Activated naive CD4-positive, alpha-beta T cell treated with anti-CD3 and anti-CD28 coated beads for 36 hours (primary cell): ENCODE measurements around the gene NLRX1. TPM values are rescaled to one million over a fixed set of nuclear protein-coding genes. Genes with fewer than 3 reads are reported as not detected.

Source experiments
- CTCF ChIA-PET: fragments of 350-600 bp; sonication (Branson Sonifier 250); formaldehyde crosslinking; loops from one replicate; lab custom pipeline; 2021; ENCODE audit warnings: antibody characterized with exemption; lab: Charles Lee
- DNase-seq: peaks from one replicate; pipeline ENCODE4 v3.0.0-alpha.2; 2020
- H3K27ac Mint-ChIP-seq: one replicate; pipeline ENCODE4 v1.8.0; 2021; ENCODE audit warnings: mild to moderate bottlenecking, mixed read lengths
- H3K27me3 Mint-ChIP-seq: one replicate; pipeline ENCODE4 v1.8.0; 2021; ENCODE audit warnings: low read depth, mixed read lengths
- H3K36me3 Mint-ChIP-seq: one replicate; pipeline ENCODE4 v1.8.0; 2021; ENCODE audit warnings: low read depth, mixed read lengths
- H3K4me1 Mint-ChIP-seq: one replicate; pipeline ENCODE4 v1.8.0; 2021; ENCODE audit warnings: low read depth, mixed read lengths
- H3K4me3 Mint-ChIP-seq: one replicate; pipeline ENCODE4 v1.8.0; 2021; ENCODE audit warnings: mild to moderate bottlenecking, moderate library complexity, mixed read lengths
- H3K9me3 Mint-ChIP-seq: one replicate; pipeline ENCODE4 v1.8.0; 2021; ENCODE audit warnings: mixed read lengths
- intact Hi-C: fragments of 100-400 bp; cut with micrococcal nuclease; formaldehyde crosslinking; loops from one replicate; pipeline ENCODE4 v1.15.1; 2023
- total RNA-seq, 2 experiments: library from RNA; stranded (reverse); gene quantifications; one replicate each; pipeline ENCODE4 v1.2.3, GENCODE V29; 2021

Gene NLRX1
- total RNA-seq, 2 experiments from 2014 or later, result 20.8 to 22.2 TPM

DNA sequence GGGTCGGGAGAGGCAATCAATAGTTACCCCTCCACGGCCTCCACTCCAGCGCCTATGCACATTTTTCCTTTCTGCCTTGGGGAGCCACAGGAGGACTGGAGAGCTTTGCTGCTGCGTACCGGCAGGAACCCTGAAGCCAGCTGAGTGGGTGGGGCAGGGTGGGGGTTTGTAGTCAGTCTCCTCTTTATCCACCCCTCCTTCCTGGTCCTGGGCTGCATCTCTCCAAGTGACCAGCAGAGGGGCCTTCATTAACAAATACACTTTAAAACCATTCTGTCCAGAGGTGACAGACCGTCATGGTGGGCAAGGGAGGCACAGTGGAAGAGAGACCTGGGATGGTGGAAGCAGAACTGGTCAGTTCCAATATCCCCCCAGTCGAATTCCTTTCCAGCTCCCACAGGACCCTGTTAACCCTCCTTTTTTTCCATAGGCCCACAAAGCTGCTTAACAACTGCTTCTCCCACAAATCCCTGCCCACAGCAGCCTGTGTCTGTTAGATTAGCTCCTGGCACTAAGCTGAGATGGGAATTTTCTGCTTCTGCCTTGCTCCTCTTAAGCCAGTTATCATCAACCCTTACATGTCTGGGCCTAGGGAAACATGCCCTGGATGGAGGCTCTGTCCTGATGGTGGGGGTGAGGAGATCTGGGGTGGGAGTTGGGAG, 23.6 kb upstream of the NLRX1 start:
- peak; percentile 43 for DNase-seq
- no peaks in the 10 kb centered on the region for H3K36me3 Mint-ChIP-seq
- CTCF ChIA-PET, result interaction anchor here (0.9 to 1.9 kb wide), 4 partner anchors 9 to 140 kb away, joined by 3 to 8 read pairs (median 4); no protein-coding TSS in a partner anchor
- intact Hi-C loops, result loop anchor here (1.0 to 5.0 kb wide), 2 partner anchors 52 to 178 kb away; no protein-coding TSS in a partner anchor
- no peaks in the 10 kb centered on the region for H3K9me3 Mint-ChIP-seq
- no peak overlapping the region for H3K4me3 Mint-ChIP-seq
- H3K27ac Mint-ChIP-seq, result no peak overlapping the region
- H3K27me3 Mint-ChIP-seq, result peaks cover 38% of the 10 kb centered on the region
- H3K4me1 Mint-ChIP-seq, result peaks cover 5% of the 10 kb centered on the region

DNA sequence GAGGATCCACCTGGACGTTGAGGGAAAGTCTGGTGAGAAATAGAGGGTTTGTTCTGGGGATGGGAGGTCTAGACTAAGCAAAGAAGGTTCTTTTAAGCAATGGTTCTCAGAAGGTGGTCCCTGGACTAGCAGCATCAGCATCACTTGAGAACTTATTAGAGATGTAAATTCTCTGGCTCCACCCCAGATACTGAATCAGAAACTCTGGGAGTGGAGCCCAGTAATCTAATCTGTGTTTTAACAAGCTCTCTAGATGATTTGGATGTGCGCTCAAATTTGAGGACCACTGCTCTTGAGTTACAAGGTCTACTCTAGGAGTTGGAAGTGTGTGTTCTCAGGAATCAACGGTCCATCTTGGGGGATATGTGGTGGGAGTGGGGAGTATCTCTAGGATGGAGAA, 23.0 kb upstream of the NLRX1 start:
- no peak for DNase-seq
- CTCF ChIA-PET, result interaction anchor here (0.6 to 1.9 kb wide), 7 partner anchors 8 to 178 kb away, joined by 3 to 8 read pairs (median 3); no protein-coding TSS in a partner anchor
- no peak overlapping the region for H3K27ac Mint-ChIP-seq
- no peaks in the 10 kb centered on the region for H3K36me3 Mint-ChIP-seq
- intact Hi-C loops, result loop anchor here (1.0 to 5.0 kb wide), 2 partner anchors 52 to 178 kb away; no protein-coding TSS in a partner anchor
- no peak overlapping the region for H3K4me3 Mint-ChIP-seq
- H3K9me3 Mint-ChIP-seq, result no peaks in the 10 kb centered on the region
- peaks cover 5% of the 10 kb centered on the region for H3K4me1 Mint-ChIP-seq
- H3K27me3 Mint-ChIP-seq, result peaks cover 38% of the 10 kb centered on the region

DNA sequence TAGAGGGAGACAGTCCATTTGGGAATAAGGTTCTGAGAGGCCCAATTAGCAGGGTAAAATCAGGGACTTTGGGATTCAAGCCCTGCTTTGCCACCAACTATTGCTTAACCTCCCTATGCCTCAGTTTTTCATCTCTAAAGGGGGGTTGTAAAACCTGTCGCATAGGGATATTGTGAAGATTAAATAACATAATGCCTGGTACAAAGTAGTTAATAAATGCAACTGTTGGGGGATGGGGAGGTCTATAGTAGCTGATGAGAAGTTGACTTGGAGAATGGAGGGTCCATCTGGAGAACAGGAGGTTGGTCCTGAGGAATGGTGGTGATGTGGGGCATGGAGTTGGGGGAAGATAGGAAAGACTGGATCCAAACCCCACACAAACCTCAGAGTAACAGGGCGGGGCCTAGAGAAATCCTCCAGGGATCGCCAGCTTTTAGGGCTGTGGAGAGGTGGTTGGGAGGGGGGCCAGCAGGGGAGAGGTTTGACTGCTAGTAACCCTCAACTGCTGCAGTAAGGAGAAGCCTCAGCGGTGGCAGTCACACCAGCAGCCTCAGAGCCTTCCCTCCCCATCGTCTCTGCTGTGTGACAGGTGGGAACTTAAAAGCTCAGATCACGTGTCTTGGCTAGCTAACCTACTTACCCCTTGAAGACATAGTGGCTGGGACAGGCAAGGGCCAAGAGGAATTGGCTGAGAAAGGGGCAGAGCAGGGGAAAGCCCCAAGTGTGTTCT, 20.8 kb upstream of the NLRX1 start:
- intact Hi-C loops, result loop anchor here (5.0 kb wide), 1 partner anchor 50 kb away; no protein-coding TSS in a partner anchor
- Mint-ChIP-seq H3K9me3 (no peaks in the 10 kb centered on the region), H3K36me3 (no peaks in the 10 kb centered on the region), H3K4me1 (peaks cover 5% of the 10 kb centered on the region), H3K4me3 (peak overlapping the region; percentile 71), H3K27ac (no peak overlapping the region), H3K27me3 (peaks cover 38% of the 10 kb centered on the region)
- no peak for DNase-seq
- CTCF ChIA-PET, result interaction anchor here (1.3 kb wide), 1 partner anchor 21 kb away, joined by 5 read pairs; the partner anchor contains the start of gene NLRX1

DNA sequence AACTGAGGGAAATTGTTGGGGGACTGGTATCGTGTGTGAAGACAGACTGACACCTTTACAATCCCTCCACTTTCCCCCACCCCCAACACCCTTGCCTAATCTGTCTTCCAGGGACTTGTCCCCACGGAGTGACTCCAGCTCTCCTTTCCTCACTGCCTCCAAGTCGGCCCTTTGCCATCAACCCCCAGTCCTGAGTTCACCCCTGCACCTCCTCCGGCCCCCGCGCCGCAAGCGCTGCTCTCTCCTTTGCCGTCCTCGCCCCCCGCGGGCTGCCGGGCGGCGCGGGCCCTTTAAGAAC, 19.9 kb upstream of the NLRX1 start:
- H3K36me3 Mint-ChIP-seq, result no peaks in the 10 kb centered on the region
- H3K27me3 Mint-ChIP-seq, result peaks cover 33% of the 10 kb centered on the region
- intact Hi-C loops, result loop anchor here (1.0 to 5.0 kb wide), 2 partner anchors 31 to 49 kb away; no protein-coding TSS in a partner anchor
- peaks cover 5% of the 10 kb centered on the region for H3K4me1 Mint-ChIP-seq
- H3K9me3 Mint-ChIP-seq, result no peaks in the 10 kb centered on the region
- CTCF ChIA-PET, result interaction anchor here (1.2 to 1.3 kb wide), 2 partner anchors 11 to 20 kb away, joined by 3 to 5 read pairs; partner anchors contain the start of gene NLRX1
- DNase-seq, result no peak
- H3K27ac Mint-ChIP-seq, result no peak overlapping the region
- H3K4me3 Mint-ChIP-seq, result peak overlapping the region; percentile 71

DNA sequence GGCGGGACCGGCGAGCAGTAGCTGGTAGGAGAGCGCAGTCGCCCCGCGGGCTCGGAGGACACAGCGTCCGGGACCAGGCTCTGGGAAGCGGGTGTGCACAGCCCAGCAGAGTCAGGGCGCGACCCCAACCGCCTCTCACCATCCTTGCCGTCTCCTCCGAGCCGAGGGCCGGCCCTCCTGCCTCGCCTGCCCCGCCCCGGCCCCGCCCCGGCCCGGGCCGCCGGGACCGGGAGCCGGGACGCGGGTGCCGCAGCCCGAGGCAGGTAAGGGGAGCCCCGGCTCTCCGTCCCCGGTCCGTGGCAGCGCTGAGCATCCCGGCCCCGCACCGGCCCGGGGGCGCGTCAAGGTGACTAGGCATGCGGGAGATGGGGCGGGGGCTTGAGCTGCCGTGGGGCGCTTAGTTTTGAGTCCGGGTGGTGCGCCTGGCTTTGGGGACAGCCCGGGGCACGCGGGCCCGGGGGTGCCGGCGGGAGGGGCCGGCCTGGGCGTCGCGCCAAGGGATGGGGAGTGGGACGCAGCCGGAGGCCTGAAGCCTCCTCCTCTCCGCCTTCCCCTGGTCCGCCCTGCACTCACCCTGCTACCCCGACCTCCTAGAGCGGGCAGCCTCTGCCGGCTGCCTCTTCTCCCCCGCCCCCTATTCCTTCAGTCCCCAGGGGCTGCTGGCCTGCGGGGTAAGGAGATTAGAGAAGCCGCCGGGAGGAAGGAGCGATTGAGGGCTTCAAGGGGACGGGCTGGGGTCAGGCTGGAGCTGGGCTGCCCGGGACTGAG, 19.3 kb upstream of the NLRX1 start, which contains the start of gene ABCG4:
Gene ABCG4, plus strand, starts transcription at position 35 of the 768 bp plus-strand sequence. CDS start 914 bp downstream, outside the sequence.
- intact Hi-C loops, result loop anchor here (1.0 to 5.0 kb wide), 2 partner anchors 30 to 48 kb away; no protein-coding TSS in a partner anchor
- peak; percentile 23 for DNase-seq
- no peaks in the 10 kb centered on the region for H3K9me3 Mint-ChIP-seq
- H3K36me3 Mint-ChIP-seq, result no peaks in the 10 kb centered on the region
- H3K4me1 Mint-ChIP-seq, result peaks cover 5% of the 10 kb centered on the region
- CTCF ChIA-PET, result interaction anchor here (1.2 to 1.3 kb wide), 2 partner anchors 11 to 20 kb away, joined by 3 to 5 read pairs; partner anchors contain the start of gene NLRX1
- peaks cover 31% of the 10 kb centered on the region for H3K27me3 Mint-ChIP-seq
- no peak within 1 kb of the TSS for H3K27ac Mint-ChIP-seq
- H3K4me3 Mint-ChIP-seq, result peak within 1 kb of the TSS; percentile 71

DNA sequence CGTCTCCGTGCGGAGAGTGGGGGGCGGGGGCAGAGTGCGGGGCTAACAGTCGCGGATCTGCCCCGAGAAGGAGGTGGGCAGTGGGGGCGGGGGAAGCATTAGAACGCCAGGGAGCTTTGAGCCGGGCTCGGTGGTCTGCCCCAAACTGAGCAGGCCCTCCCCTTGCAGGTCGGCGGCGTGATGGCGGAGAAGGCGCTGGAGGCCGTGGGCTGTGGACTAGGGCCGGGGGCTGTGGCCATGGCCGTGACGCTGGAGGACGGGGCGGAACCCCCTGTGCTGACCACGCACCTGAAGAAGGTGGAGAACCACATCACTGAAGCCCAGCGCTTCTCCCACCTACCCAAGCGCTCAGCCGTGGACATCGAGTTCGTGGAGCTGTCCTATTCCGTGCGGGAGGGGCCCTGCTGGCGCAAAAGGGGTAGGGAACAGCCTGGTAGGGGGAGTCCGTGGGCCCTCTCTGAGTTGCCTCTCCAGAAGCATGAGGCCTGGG, 18.7 kb upstream of the NLRX1 start:
- Mint-ChIP-seq H3K9me3 (no peaks in the 10 kb centered on the region), H3K4me3 (no peak overlapping the region), H3K27ac (no peak overlapping the region), H3K36me3 (no peaks in the 10 kb centered on the region), H3K27me3 (peaks cover 31% of the 10 kb centered on the region), H3K4me1 (peaks cover 5% of the 10 kb centered on the region)
- DNase-seq, result no peak
- CTCF ChIA-PET, result no interaction called here
- intact Hi-C loops, result loop anchor here (1.0 to 5.0 kb wide), 2 partner anchors 29 to 47 kb away; no protein-coding TSS in a partner anchor

DNA sequence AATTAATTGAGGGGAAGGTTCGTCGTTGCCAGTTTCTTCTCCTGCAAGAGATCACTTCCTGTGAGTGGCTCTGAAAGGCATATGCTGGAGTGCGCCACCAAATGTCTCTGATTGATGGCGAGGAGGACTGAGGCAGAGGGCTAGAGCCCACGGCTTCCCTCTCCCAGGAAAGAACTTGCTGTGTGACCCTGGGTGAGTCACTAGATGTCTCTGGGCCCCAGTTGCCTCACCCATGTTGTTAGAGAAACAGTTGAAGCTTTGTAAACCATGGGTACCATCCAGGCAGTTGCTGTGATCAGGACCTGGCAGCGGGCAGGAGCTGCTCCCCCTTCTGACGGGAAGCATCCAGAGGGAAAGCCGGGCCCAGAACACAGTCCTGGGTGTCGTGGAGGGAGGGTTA, 16.5 kb upstream of the NLRX1 start:
- no peaks in the 10 kb centered on the region for H3K36me3 Mint-ChIP-seq

DNA sequence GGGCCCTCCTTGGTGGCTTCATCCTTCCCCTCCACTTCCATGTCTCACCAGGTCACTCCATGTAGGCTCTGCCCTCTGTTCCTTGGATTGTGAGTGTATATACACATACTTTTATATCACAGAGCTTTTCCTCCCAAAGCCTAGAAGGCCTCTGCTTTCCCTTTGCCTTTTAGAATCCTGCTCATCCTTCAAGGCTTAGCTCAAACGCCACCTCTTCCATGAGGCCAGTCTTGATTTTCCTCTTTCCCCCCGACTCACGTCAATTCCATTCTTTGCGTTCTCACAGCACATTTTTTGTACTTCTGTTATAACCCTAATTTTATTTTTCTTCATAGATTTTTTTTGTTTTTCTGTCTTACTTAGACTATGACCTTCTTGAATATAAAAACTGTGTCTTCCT, 15.9 kb upstream of the NLRX1 start:
- Mint-ChIP-seq H3K4me3 (no peak overlapping the region), H3K4me1 (peaks cover 4% of the 10 kb centered on the region), H3K27me3 (peaks cover 16% of the 10 kb centered on the region), H3K9me3 (no peaks in the 10 kb centered on the region), H3K36me3 (no peaks in the 10 kb centered on the region), H3K27ac (no peak overlapping the region)
- intact Hi-C loops, result no loop called here
- CTCF ChIA-PET, result interaction anchor here (0.7 to 2.3 kb wide), 6 partner anchors 10 to 186 kb away, joined by 3 to 9 read pairs (median 4); partner anchors contain the start of gene NLRX1
- DNase-seq, result no peak

More for the DNA sequence above, 16.5 kb upstream of the NLRX1 start:
- Mint-ChIP-seq H3K9me3 (no peaks in the 10 kb centered on the region), H3K27ac (no peak overlapping the region), H3K27me3 (peaks cover 21% of the 10 kb centered on the region), H3K4me1 (peaks cover 5% of the 10 kb centered on the region), H3K4me3 (no peak overlapping the region)
- intact Hi-C loops, result no loop called here
- CTCF ChIA-PET, result interaction anchor here (1.3 to 2.3 kb wide), 5 partner anchors 8 to 171 kb away, joined by 3 to 9 read pairs (median 6); partner anchors contain the start of gene NLRX1
- DNase-seq, result no peak

DNA sequence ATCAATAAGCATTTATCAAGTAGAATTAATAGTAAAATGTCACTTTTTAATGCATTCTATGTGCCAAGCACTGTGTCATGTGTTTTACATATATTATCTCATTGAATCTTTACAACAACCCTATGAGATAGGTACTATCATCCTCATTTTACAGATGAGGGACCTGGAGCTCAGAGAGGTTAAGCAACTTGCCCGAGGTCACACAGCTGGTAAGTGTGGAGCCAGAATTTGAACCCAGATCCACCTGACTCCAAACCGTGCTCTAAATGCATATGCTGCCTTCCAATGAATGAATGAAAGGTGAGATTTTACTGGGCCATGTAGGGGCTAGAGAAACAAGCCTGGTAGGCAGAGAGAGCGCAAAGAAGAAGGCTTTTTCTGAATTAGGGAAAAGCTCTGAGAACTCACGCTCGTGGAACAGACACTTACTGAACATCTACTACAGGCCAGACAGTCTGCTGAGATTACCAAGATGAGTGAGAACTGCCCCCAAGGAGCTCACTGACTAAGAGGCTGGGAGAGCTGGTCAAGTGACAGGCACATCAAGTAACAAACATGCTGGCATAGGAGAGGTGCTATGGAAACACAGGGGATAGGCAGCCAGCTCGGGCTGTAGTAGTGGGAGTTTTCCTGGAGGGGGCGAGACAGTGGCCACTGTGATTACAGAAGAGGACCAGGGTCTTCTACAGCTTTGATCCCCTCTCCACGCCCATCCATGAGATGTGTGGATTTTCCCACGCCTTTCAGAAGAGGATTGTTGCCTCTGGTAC, 15.3 kb upstream of the NLRX1 start:
- no peak overlapping the region for H3K27ac Mint-ChIP-seq

DNA sequence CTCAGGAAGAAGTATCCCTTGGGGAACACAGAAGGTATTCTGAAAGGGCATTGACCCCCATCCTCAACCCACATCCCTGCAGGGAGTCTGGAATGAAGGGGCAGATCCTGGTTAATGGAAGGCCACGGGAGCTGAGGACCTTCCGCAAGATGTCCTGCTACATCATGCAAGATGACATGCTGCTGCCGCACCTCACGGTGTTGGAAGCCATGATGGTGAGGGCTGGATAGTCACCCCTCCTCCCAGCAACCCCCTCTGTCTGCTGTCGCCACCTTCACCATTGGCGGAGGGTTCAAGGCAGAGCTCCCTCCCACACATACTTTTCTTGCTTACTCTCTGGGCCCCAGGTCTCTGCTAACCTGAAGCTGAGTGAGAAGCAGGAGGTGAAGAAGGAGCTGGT, 14.3 kb upstream of the NLRX1 start:
- Mint-ChIP-seq H3K27ac (no peak overlapping the region), H3K9me3 (no peaks in the 10 kb centered on the region), H3K27me3 (peaks cover 4% of the 10 kb centered on the region), H3K4me3 (no peak overlapping the region), H3K4me1 (no peaks in the 10 kb centered on the region), H3K36me3 (no peaks in the 10 kb centered on the region)
- CTCF ChIA-PET, result interaction anchor here (1.9 kb wide), 1 partner anchor 9 kb away, joined by 4 read pairs; no protein-coding TSS in a partner anchor
- no peak for DNase-seq
- intact Hi-C loops, result no loop called here

More for the DNA sequence above, 15.3 kb upstream of the NLRX1 start:
- Mint-ChIP-seq H3K4me3 (no peak overlapping the region), H3K27me3 (peaks cover 10% of the 10 kb centered on the region), H3K36me3 (no peaks in the 10 kb centered on the region), H3K9me3 (no peaks in the 10 kb centered on the region), H3K4me1 (no peaks in the 10 kb centered on the region)
- CTCF ChIA-PET, result interaction anchor here (0.7 to 2.3 kb wide), 6 partner anchors 8 to 185 kb away, joined by 3 to 9 read pairs (median 4); partner anchors contain the start of gene NLRX1
- intact Hi-C loops, result no loop called here
- DNase-seq, result no peak
